Thoracic aorta (tissue), 2 donors: Measurements from ENCODE around the gene ZNF665. TPM values are rescaled to one million over a fixed set of nuclear protein-coding genes. Genes with fewer than 3 reads are reported as not detected.
"Not testable (repeated sequence)": the region's sequence is repeated elsewhere in the genome, so short reads cannot be mapped to it uniquely, and the experiment has no call there.

Experiments used
- ATAC-seq: fragments of 150-250 bp; one replicate; pipeline ENCODE4 v1.8.0; 2017; ENCODE audit warnings: low read depth; ENCODE audit not compliant: insufficient number of reproducible peaks, low FRiP score
- DNase-seq: peaks from one replicate; pipeline ENCODE4 v3.0.0-alpha.2; 2020; ENCODE audit warnings: low spot score
- H3K27ac ChIP-seq, 2 donors: fragments of 200-600 bp; sonication (generic); 1 replicate in 1 of 2; 2 replicates in 1 of 2; pipeline ENCODE4 v1.5.1; 2016; ENCODE audit warnings: mild to moderate bottlenecking in 2 of 2, moderate library complexity in 2 of 2
- H3K27me3 ChIP-seq: fragments of 200-600 bp; sonication (generic); replicated peaks from 2 replicates; pipeline ENCODE4 v1.6.0; 2016; ENCODE audit warnings: mild to moderate bottlenecking; ENCODE audit not compliant: insufficient read depth
- H3K36me3 ChIP-seq: fragments of 200-600 bp; sonication (generic); one replicate; pipeline ENCODE4 v1.5.1; 2016
- H3K4me1 ChIP-seq, 2 donors: fragments of 200-600 bp; sonication (generic); 1 replicate in 1 of 2; 2 replicates in 1 of 2; pipeline versions ENCODE4 v1.5.1 to v1.6.0; 2016; ENCODE audit warnings: low read depth in 2 of 2, mild to moderate bottlenecking in 1 of 2; ENCODE audit not compliant: control insufficient read depth in 1 of 2
- H3K4me3 ChIP-seq: fragments of 200-600 bp; sonication (generic); 2 replicates; pipeline ENCODE4 v1.5.1; 2016; ENCODE audit warnings: mild to moderate bottlenecking
- H3K9me3 ChIP-seq: fragments of 200-600 bp; sonication (generic); 2 replicates; pipeline ENCODE4 v1.5.1; 2016
- total RNA-seq, 2 donors: library from RNA; depleted of rRNA; stranded (reverse); fragments of >200 nt; gene quantifications; one replicate each; pipeline versions ENCODE4 v1.1.0 to v1.2.3, GENCODE V29; 2016
- TF ChIP-seq, protein P1 (sequence below): fragments of 200-600 bp; sonication (generic); IDR thresholded peaks from one replicate; pipeline ENCODE4 v1.5.1; 2019; ENCODE audit warnings: antibody characterized with exemption

Gene ZNF665
- 1 to 10 TPM; 4.5 to 6.6 TPM for total RNA-seq

GRCh38 chr19:53192771-53193534 is at the start of gene ZNF665:
TSS of gene ZNF665 (minus strand) at chr19:53193358. CDS start at chr19:53182898, 10,460 bp downstream.
- DNase-seq (peak; percentile 62), ATAC-seq (peak; percentile 85)
- no peaks in the 10 kb centered on the region for H3K36me3 ChIP-seq
- peak within 1 kb of the TSS; percentile 64 to 80 for H3K27ac ChIP-seq
- H3K27me3 ChIP-seq: no peaks in the 10 kb centered on the region
- H3K4me1 ChIP-seq: peaks cover 7 to 14% of the 10 kb centered on the region in 2 donors
- peak within 1 kb of the TSS; percentile 78 for H3K4me3 ChIP-seq
- TF ChIP-seq, protein P1, sequence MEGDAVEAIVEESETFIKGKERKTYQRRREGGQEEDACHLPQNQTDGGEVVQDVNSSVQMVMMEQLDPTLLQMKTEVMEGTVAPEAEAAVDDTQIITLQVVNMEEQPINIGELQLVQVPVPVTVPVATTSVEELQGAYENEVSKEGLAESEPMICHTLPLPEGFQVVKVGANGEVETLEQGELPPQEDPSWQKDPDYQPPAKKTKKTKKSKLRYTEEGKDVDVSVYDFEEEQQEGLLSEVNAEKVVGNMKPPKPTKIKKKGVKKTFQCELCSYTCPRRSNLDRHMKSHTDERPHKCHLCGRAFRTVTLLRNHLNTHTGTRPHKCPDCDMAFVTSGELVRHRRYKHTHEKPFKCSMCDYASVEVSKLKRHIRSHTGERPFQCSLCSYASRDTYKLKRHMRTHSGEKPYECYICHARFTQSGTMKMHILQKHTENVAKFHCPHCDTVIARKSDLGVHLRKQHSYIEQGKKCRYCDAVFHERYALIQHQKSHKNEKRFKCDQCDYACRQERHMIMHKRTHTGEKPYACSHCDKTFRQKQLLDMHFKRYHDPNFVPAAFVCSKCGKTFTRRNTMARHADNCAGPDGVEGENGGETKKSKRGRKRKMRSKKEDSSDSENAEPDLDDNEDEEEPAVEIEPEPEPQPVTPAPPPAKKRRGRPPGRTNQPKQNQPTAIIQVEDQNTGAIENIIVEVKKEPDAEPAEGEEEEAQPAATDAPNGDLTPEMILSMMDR: no peak
- no peaks in the 10 kb centered on the region for H3K9me3 ChIP-seq

DNA sequence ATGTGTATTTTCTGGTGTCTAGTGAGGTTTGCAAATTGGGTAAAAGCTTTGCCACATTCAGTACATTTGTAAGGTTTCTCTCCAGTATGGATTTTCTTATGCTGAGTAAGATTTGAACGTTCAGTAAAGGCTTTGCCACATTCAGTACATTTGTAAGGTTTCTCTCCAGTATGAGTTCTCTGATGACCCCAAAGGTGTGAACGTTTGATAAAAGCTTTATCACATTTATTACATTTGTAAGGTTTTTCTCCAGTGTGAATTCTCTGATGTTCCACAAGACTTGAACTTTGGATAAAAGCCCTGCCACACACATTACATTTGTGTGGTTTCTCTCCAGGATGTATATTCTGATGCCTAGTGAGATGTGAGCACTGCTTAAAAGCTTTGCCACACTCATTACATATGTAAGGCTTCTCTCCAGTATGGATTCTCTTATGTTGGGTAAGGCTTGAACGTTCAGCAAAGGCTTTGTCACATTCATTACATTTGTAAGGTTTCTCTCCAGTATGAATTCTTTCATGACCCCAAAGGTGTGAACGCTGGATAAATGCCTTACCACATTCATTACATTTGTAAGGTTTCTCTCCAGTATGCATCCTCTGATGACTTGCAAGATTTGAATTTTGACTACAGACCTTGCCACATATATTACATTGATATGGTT is 44.1 kb upstream of the ZNF665 start:
- TF ChIP-seq, protein P1: no peak
- Histone ChIP-seq H3K27ac (no peak overlapping the region), H3K36me3 (peaks cover 54% of the 10 kb centered on the region), H3K27me3 (no peaks in the 10 kb centered on the region), H3K4me1 (no peaks in the 10 kb centered on the region), H3K9me3 (peaks cover 98% of the 10 kb centered on the region), H3K4me3 (peak overlapping the region; percentile 28)
- DNase-seq (no peak), ATAC-seq (no peak)

GRCh38 chr19:53224606-53225005 is 31.4 kb upstream of the ZNF665 start:
- no peak for DNase-seq
- Histone ChIP-seq H3K27me3 (no peaks in the 10 kb centered on the region), H3K27ac (no peak overlapping the region), H3K9me3 (peaks cover 64% of the 10 kb centered on the region), H3K4me1 (no peaks in the 10 kb centered on the region), H3K4me3 (no peak overlapping the region), H3K36me3 (no peaks in the 10 kb centered on the region)
- TF ChIP-seq, protein P1: no peak
- ATAC-seq: no peak

DNA sequence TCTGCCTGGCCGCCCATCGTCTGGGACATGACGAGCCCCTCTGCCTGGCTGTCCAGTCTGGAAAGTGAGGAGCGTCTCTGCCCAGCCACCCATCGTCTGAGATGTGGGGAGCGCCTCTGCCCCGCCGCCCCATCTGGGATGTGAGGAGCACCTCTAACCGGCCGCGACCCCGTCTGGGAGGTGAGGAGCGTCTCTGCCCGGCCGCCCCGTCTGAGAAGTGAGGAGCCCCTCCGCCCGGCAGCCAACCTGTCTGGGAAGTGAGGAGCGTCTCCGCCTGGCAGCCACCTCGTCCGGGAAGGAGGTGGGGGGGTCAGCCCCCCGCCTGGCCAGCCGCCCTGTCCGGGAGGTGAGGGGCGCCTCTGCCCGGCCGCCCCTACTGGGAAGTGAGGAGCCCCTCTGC is 29.6 kb upstream of the ZNF665 start:
- not testable (repeated sequence) for H3K27me3 ChIP-seq, DNase-seq, ATAC-seq, H3K4me3 ChIP-seq, H3K27ac ChIP-seq, H3K36me3 ChIP-seq, H3K4me1 ChIP-seq
- H3K9me3 ChIP-seq: peaks cover 67% of the 10 kb centered on the region

- H3K36me3 ChIP-seq: peaks cover 32% of the 10 kb centered on the region
- H3K9me3 ChIP-seq: peaks cover 99% of the 10 kb centered on the region
- TF ChIP-seq, protein P1: no peak
- ATAC-seq (no peak), DNase-seq (no peak)
- no peak overlapping the region for H3K27ac ChIP-seq
- H3K27me3 ChIP-seq: no peaks in the 10 kb centered on the region
- H3K4me3 ChIP-seq: peak overlapping the region; percentile 5
- H3K4me1 ChIP-seq: no peaks in the 10 kb centered on the region
Observed at GRCh38 chr19:53212703-53213320, 19.7 kb upstream of the ZNF665 start.

DNA sequence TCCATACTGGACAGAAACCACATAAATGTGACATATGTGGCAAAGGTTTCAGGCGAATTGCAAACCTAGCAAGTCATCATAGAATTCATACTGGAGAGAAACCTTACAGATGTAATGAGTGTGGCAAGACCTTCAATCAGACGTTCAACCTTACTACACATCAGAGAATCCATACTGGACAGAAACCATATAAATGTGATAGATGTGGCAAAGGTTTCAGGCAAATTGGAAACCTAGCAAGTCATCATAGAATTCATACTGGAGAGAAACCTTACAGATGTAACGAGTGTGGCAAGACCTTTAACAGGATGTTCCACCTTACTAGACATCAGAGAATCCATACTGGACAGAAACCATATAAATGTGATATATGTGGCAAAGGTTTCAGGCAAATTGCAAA is 18.4 kb upstream of the ZNF665 start:
- not testable (repeated sequence) for H3K4me3 ChIP-seq, DNase-seq, ATAC-seq, H3K27me3 ChIP-seq, H3K27ac ChIP-seq, H3K4me1 ChIP-seq
- Histone ChIP-seq H3K9me3 (peaks cover 99% of the 10 kb centered on the region), H3K36me3 (peaks cover 40% of the 10 kb centered on the region)
